H1 (cell line): Measurements from ENCODE around the gene SV2B. TPM values are rescaled to one million over a fixed set of nuclear protein-coding genes. Genes with fewer than 3 reads are reported as not detected.

Source experiments
- ATF2 ChIP-seq: IDR thresholded peaks from 2 replicates; pipeline ENCODE4 v1.6.1; 2012; ENCODE audit warnings: low read length, inconsistent platforms
- CBX8 ChIP-seq: fragments of 300-800, 300-1000 bp; sonication (generic); IDR thresholded peaks from 2 replicates; pipeline ENCODE4 v1.7.1; 2016; ENCODE audit warnings: low read depth, low read length, borderline replicate concordance
- CHD7 ChIP-seq: fragments of 300-600 bp; sonication (generic); IDR thresholded peaks from 2 replicates; pipeline ENCODE4 v1.7.1; 2012; ENCODE audit warnings: low read length, moderate library complexity, mild to moderate bottlenecking, inconsistent platforms; ENCODE audit not compliant: insufficient replicate concordance
- EZH2 ChIP-seq: fragments of 200-600 bp; sonication (generic); IDR thresholded peaks from 2 replicates; pipeline ENCODE4 v1.7.1; 2012; ENCODE audit warnings: low read depth, mild to moderate bottlenecking, moderate library complexity, low read length, inconsistent platforms; ENCODE audit not compliant: severe bottlenecking
- PHF8 ChIP-seq: fragments of 200-600 bp; sonication (generic); conservative IDR thresholded peaks from 2 replicates; pipeline ENCODE4 v1.7.1; 2012; ENCODE audit warnings: low read depth, mild to moderate bottlenecking, inconsistent platforms, low read length, moderate library complexity
- TAF7 ChIP-seq: optimal IDR thresholded peaks from 2 replicates; pipeline ENCODE3; 2011; ENCODE audit warnings: low read depth, mild to moderate bottlenecking, inconsistent platforms, low read length, moderate library complexity, borderline replicate concordance
- polyA plus RNA-seq, 7 experiments: library from polyadenylated mRNA; depleted of rRNA in 3 of 7; stranded (reverse) in 5 of 7; unstranded in 2 of 7; fragments of >200 nt in 5 of 7; fragments of 200-250 nt in 2 of 7; gene quantifications; 1 replicate in 5 of 7; 2 replicates in 1 of 7; 4 replicates in 1 of 7; pipeline versions ENCODE4 v1.2.1 to v1.2.3, GENCODE V29; 2011 to 2013; ENCODE audit warnings: missing spikeins in 2 of 7, mixed read lengths in 2 of 7
- total RNA-seq: library from RNA; stranded (reverse); fragmentation: NEBNext Ultra II Directional; extraction: Animal tissue kit (Norgen Biotek cat#: 25700); gene quantifications from 2 replicates; pipeline ENCODE4 v1.2.1, GENCODE V29; 2021

The SV2B gene
- total and polyA plus RNA-seq, 2 of the 8 experiments (the other 6 are each of a cell fraction or from before 2014, with no cell fraction given): 0.09 to 0.20 TPM

- no peak for TF ChIP-seq CHD7
- TF ChIP-seq TAF7: no peak
- TF ChIP-seq EZH2: no peak
- TF ChIP-seq ATF2: no peak
- no peak for TF ChIP-seq PHF8
- TF ChIP-seq CBX8: no peak
- TF ChIP-seq, all 59 proteins: peak for 0
Observed at GRCh38 chr15:91196127-91196526, 96.1 kb downstream of the SV2B start (continued).
